Caco-2 (cell line): Measurements from ENCODE around the gene FAM114A2. TPM values are rescaled to one million over a fixed set of nuclear protein-coding genes. Genes with fewer than 3 reads are reported as not detected.

Experiments
- BruUV-seq: library from RNA; stranded (reverse); fragments of 400-500 nt; replicated peaks from 2 replicates; lab custom pipeline; 2021; lab: Mats Ljungman, UMichigan
- CTCF ChIA-PET: fragments of 300-600 bp; sonication (Branson Sonifier 250); formaldehyde crosslinking; loops from one replicate; lab custom pipeline; 2022; ENCODE audit warnings: antibody characterized with exemption; lab: Charles Lee
- POLR2A ChIA-PET: fragments of 300-600 bp; sonication (Branson Sonifier 250); formaldehyde crosslinking; loops from one replicate; lab custom pipeline; 2022; ENCODE audit warnings: antibody characterized with exemption; lab: Charles Lee
- DNase-seq, 2 experiments: peaks; one replicate each; pipeline versions ENCODE4 v3.0.0 to v3.0.0-alpha.2; 2020 to 2022
- H3K27me3 ChIP-seq: replicated peaks from 2 replicates; pipeline ENCODE4 v1.6.0; 2011; ENCODE audit warnings: low read length; ENCODE audit not compliant: control insufficient read depth, insufficient read depth
- H3K36me3 ChIP-seq: 2 replicates; pipeline ENCODE4 v1.5.1; 2011; ENCODE audit warnings: low read length; ENCODE audit not compliant: control insufficient read depth, insufficient read depth
- H3K4me1 ChIP-seq: fragments of 250-450 bp; sonication (Bioruptor Pico); 2 replicates; pipeline ENCODE4 v1.5.1; 2020; ENCODE audit warnings: mild to moderate bottlenecking
- H3K4me3 ChIP-seq: 2 replicates; pipeline ENCODE4 v1.5.1; 2011; ENCODE audit warnings: low read depth, mild to moderate bottlenecking, control low read depth, low read length
- H3K9me3 ChIP-seq: fragments of 250-450 bp; sonication (Bioruptor Pico); 2 replicates; pipeline ENCODE4 v1.5.1; 2020; ENCODE audit warnings: mild to moderate bottlenecking, moderate library complexity
- H3K27ac Mint-ChIP-seq: one replicate; pipeline ENCODE4 v1.8.0; 2022; ENCODE audit warnings: mixed read lengths; ENCODE audit not compliant: unreplicated experiment
- H3K27me3 Mint-ChIP-seq: one replicate; pipeline ENCODE4 v1.8.0; 2022; ENCODE audit warnings: mixed read lengths; ENCODE audit not compliant: insufficient read depth, unreplicated experiment
- H3K36me3 Mint-ChIP-seq: one replicate; pipeline ENCODE4 v1.8.0; 2022; ENCODE audit warnings: mild to moderate bottlenecking, mixed read lengths; ENCODE audit not compliant: insufficient read depth, unreplicated experiment
- H3K4me1 Mint-ChIP-seq: one replicate; pipeline ENCODE4 v1.8.0; 2022; ENCODE audit warnings: low read depth, mixed read lengths; ENCODE audit not compliant: unreplicated experiment
- H3K4me3 Mint-ChIP-seq: one replicate; pipeline ENCODE4 v1.8.0; 2022; ENCODE audit warnings: mild to moderate bottlenecking, moderate library complexity, mixed read lengths; ENCODE audit not compliant: unreplicated experiment
- H3K9me3 Mint-ChIP-seq: one replicate; pipeline ENCODE4 v1.8.0; 2022; ENCODE audit warnings: mixed read lengths; ENCODE audit not compliant: unreplicated experiment
- CTCF ChIP-seq, 2 experiments: fragments of 200-600 bp in 1 of 2; IDR thresholded peaks; 1 replicate in 1 of 2; 2 replicates in 1 of 2; pipeline versions ENCODE4 v1.5.1 to v1.8.0; 2011 to 2022; ENCODE audit warnings: antibody characterized with exemption in 1 of 2, control low read depth in 1 of 2, inconsistent platforms in 1 of 2, low read depth in 1 of 2, low read length in 1 of 2, mild to moderate bottlenecking in 1 of 2, moderate library complexity in 1 of 2; ENCODE audit not compliant: insufficient read depth in 1 of 2, severe bottlenecking in 1 of 2, unreplicated experiment in 1 of 2
- intact Hi-C: fragments of 100-400 bp; cut with micrococcal nuclease; formaldehyde crosslinking; loops from one replicate; pipeline ENCODE4 v1.10.0; 2022; ENCODE audit not compliant: unreplicated experiment
- total RNA-seq: library from RNA; stranded (reverse); gene quantifications from 2 replicates; pipeline ENCODE4 v1.2.3, GENCODE V29; 2022

The FAM114A2 gene
- total RNA-seq, 1 experiment from 2014 or later: 15.6 TPM

- ChIA-PET POLR2A (no interaction called here), CTCF (no interaction called here)
Measured at GRCh38 chr5:154059583-154059982, 20.9 kb upstream of the FAM114A2 start.

GRCh38 chr5:154059039-154059430 is 20.3 kb upstream of the FAM114A2 start:
- Mint-ChIP-seq H3K9me3 (no peaks in the 10 kb centered on the region), H3K27me3 (no peaks in the 10 kb centered on the region), H3K27ac (no peak overlapping the region), H3K4me3 (no peak overlapping the region), H3K36me3 (peaks cover 10% of the 10 kb centered on the region), H3K4me1 (no peaks in the 10 kb centered on the region)
- TF ChIP-seq CTCF (IDR thresholded peaks at IDR 0.05; ENCODE audit: insufficient read depth in 1 of 2, low read depth in 1 of 2, low read length in 1 of 2, severe bottlenecking in 1 of 2, unreplicated experiment in 1 of 2): no peak
- POLR2A ChIA-PET: interaction anchor here (0.6 kb wide), 1 partner anchor 56 kb away, joined by 12 read pairs; no protein-coding TSS in a partner anchor
- Histone ChIP-seq H3K36me3 (no peaks in the 10 kb centered on the region; the same call in 1 of the 2 replicates), H3K4me1 (no peaks in the 10 kb centered on the region), H3K9me3 (no peaks in the 10 kb centered on the region), H3K4me3 (no peak overlapping the region), H3K27me3 (no peaks in the 10 kb centered on the region)
- no TSS peak for BruUV-seq
- CTCF ChIA-PET: interaction anchor here (0.7 kb wide), 1 partner anchor 14 kb away, joined by 4 read pairs; no protein-coding TSS in a partner anchor
- intact Hi-C loops: no loop called here
- no peak for DNase-seq

More at GRCh38 chr5:154059583-154059982, 20.9 kb upstream of the FAM114A2 start:
- no peaks in the 10 kb centered on the region for H3K4me1 ChIP-seq
- no peaks in the 10 kb centered on the region for H3K9me3 ChIP-seq
- Mint-ChIP-seq H3K27me3 (no peaks in the 10 kb centered on the region), H3K9me3 (no peaks in the 10 kb centered on the region), H3K27ac (no peak overlapping the region), H3K4me3 (no peak overlapping the region), H3K36me3 (peaks cover 5% of the 10 kb centered on the region), H3K4me1 (no peaks in the 10 kb centered on the region)
- H3K36me3 ChIP-seq: no peaks in the 10 kb centered on the region; the same call in 1 of the 2 replicates
- intact Hi-C loops: no loop called here
- TF ChIP-seq CTCF (IDR thresholded peaks at IDR 0.05; ENCODE audit: insufficient read depth in 1 of 2, low read depth in 1 of 2, low read length in 1 of 2, severe bottlenecking in 1 of 2, unreplicated experiment in 1 of 2): no peak
- H3K4me3 ChIP-seq: no peak overlapping the region
- no TSS peak for BruUV-seq
- H3K27me3 ChIP-seq: no peaks in the 10 kb centered on the region
- no peak for DNase-seq

- H3K27me3 Mint-ChIP-seq: no peaks in the 10 kb centered on the region
- no peaks in the 10 kb centered on the region for H3K4me1 ChIP-seq
- H3K27ac Mint-ChIP-seq: no peak overlapping the region
- H3K36me3 ChIP-seq: no peaks in the 10 kb centered on the region; the same call in 1 of the 2 replicates
- no peaks in the 10 kb centered on the region for H3K9me3 Mint-ChIP-seq
- H3K27me3 ChIP-seq: no peaks in the 10 kb centered on the region
- no peak overlapping the region for H3K4me3 ChIP-seq
- BruUV-seq: no TSS peak
- intact Hi-C loops: no loop called here
- ChIA-PET CTCF (interaction anchor here (0.7 kb wide), 1 partner anchor 14 kb away, joined by 4 read pairs; no protein-coding TSS in a partner anchor), POLR2A (interaction anchor here (0.6 kb wide), 2 partner anchors 55 to 94 kb away, joined by 5 to 12 read pairs; no protein-coding TSS in a partner anchor)
- H3K9me3 ChIP-seq: no peaks in the 10 kb centered on the region
- no peaks in the 10 kb centered on the region for H3K4me1 Mint-ChIP-seq
- no peak for DNase-seq
- peaks cover 15% of the 10 kb centered on the region for H3K36me3 Mint-ChIP-seq
- no peak overlapping the region for H3K4me3 Mint-ChIP-seq
- TF ChIP-seq CTCF (IDR thresholded peaks at IDR 0.05; ENCODE audit: insufficient read depth in 1 of 2, low read depth in 1 of 2, low read length in 1 of 2, severe bottlenecking in 1 of 2, unreplicated experiment in 1 of 2): no peak
Measured at GRCh38 chr5:154058055-154059038, 19.6 kb upstream of the FAM114A2 start.
